HepG2 (cell line): ENCODE results near the gene BATF2. TPM values are rescaled to one million over a fixed set of nuclear protein-coding genes. Genes with fewer than 3 reads are reported as not detected.
A peak's percentile ranks its signal among the peaks of the same experiment; 100 is the strongest.

Experiments used
- AGO1 ChIP-seq: fragments of 200-400 bp; formaldehyde crosslinking; IDR thresholded peaks from 2 replicates; pipeline ENCODE4 v1.6.1; 2017; ENCODE audit warnings: mild to moderate bottlenecking, low read depth, low read length, moderate library complexity; ENCODE audit not compliant: poor library complexity, severe bottlenecking
- GTF2F1 ChIP-seq: fragments of 150-350 bp; IDR thresholded peaks from 2 replicates; pipeline ENCODE4 v1.6.1; 2014; ENCODE audit warnings: low read length
- HDAC1 ChIP-seq: sonication (generic); formaldehyde crosslinking; IDR thresholded peaks from 2 replicates; pipeline ENCODE4 v1.5.1; 2020; ENCODE audit warnings: mild to moderate bottlenecking, missing genetic modification reagents
- MAF1 ChIP-seq: sonication (generic); formaldehyde crosslinking; IDR thresholded peaks from 2 replicates; pipeline ENCODE4 v1.5.0; 2020; ENCODE audit warnings: missing genetic modification reagents, borderline replicate concordance
- RBFOX2 ChIP-seq: fragments of 200-400 bp; formaldehyde crosslinking; IDR thresholded peaks from 2 replicates; pipeline ENCODE4 v1.6.1; 2017; ENCODE audit warnings: low read depth, mild to moderate bottlenecking, low read length
- SMYD3 ChIP-seq: sonication (generic); formaldehyde crosslinking; IDR thresholded peaks from 2 replicates; pipeline ENCODE4 v1.8.1; 2023; ENCODE audit warnings: mild to moderate bottlenecking, missing genetic modification reagents
- SP2 ChIP-seq: sonication (generic); formaldehyde crosslinking; IDR thresholded peaks from 2 replicates; pipeline ENCODE4 v1.5.1; 2020; ENCODE audit warnings: mild to moderate bottlenecking, missing genetic modification reagents
- U2AF2 ChIP-seq: fragments of 200-400 bp; formaldehyde crosslinking; IDR thresholded peaks from 2 replicates; pipeline ENCODE4 v1.6.1; 2017; ENCODE audit warnings: low read depth, mild to moderate bottlenecking, low read length
- ZFP36L1 ChIP-seq: sonication (generic); formaldehyde crosslinking; IDR thresholded peaks from 2 replicates; pipeline ENCODE4 v1.8.0; 2022; ENCODE audit warnings: mild to moderate bottlenecking, missing genetic modification reagents, moderate library complexity
- ZFP41 ChIP-seq: sonication (generic); formaldehyde crosslinking; IDR thresholded peaks from 2 replicates; pipeline ENCODE4 v1.4.0; 2020; ENCODE audit warnings: mild to moderate bottlenecking, missing genetic modification reagents, borderline replicate concordance
- ZFY ChIP-seq: sonication (generic); formaldehyde crosslinking; IDR thresholded peaks from 2 replicates; pipeline ENCODE4 v1.4.0; 2020; ENCODE audit warnings: missing genetic modification reagents
- ZMYM2 ChIP-seq: sonication (generic); formaldehyde crosslinking; IDR thresholded peaks from 2 replicates; pipeline ENCODE4 v1.8.0; 2022; ENCODE audit warnings: mild to moderate bottlenecking, missing genetic modification reagents
- ZNF235 ChIP-seq: sonication (generic); formaldehyde crosslinking; IDR thresholded peaks from 2 replicates; pipeline ENCODE4 v1.8.1; 2023; ENCODE audit warnings: mild to moderate bottlenecking, missing genetic modification reagents, borderline replicate concordance
- ZNF547 ChIP-seq: sonication (generic); formaldehyde crosslinking; IDR thresholded peaks from 2 replicates; pipeline ENCODE4 v1.5.1; 2020; ENCODE audit warnings: mild to moderate bottlenecking, missing genetic modification reagents
- ZNF83 ChIP-seq: sonication (generic); formaldehyde crosslinking; IDR thresholded peaks from 2 replicates; pipeline ENCODE4 v1.4.0; 2020; ENCODE audit warnings: missing genetic modification reagents, mild to moderate bottlenecking, borderline replicate concordance
- ZSCAN21 ChIP-seq: sonication (generic); formaldehyde crosslinking; IDR thresholded peaks from 2 replicates; pipeline ENCODE4 v1.8.0; 2022; ENCODE audit warnings: mild to moderate bottlenecking, missing genetic modification reagents, moderate library complexity, borderline replicate concordance
- polyA plus RNA-seq, 8 experiments: library from polyadenylated mRNA; depleted of rRNA in 3 of 8; stranded (reverse) in 7 of 8; unstranded in 1 of 8; fragments of >200 nt; fragmentation: Illumina TruSeq in 4 of 8; extraction: Trizol in 4 of 8; gene quantifications; 2 replicates each; pipeline versions ENCODE4 v1.2.1 to v1.2.3, GENCODE V29; 2011 to 2016; ENCODE audit warnings: low read depth in 4 of 8, missing spikeins in 1 of 8, mixed read lengths in 1 of 8; ENCODE audit not compliant: insufficient read depth in 1 of 8
- total RNA-seq, 5 experiments: library from RNA; depleted of rRNA; stranded (reverse); fragments of >200 nt; fragmentation: Illumina TruSeq; extraction: Trizol; gene quantifications; 2 replicates each; pipeline ENCODE4 v1.2.3, GENCODE V29; 2016; ENCODE audit warnings: low read depth in 1 of 5
- TF ChIP-seq, protein P1 (sequence below), 2 experiments: fragments of 450-650 bp in 1 of 2; sonication (generic) in 1 of 2; formaldehyde crosslinking in 1 of 2; IDR thresholded peaks; 2 replicates each; pipeline versions ENCODE4 v1.6.1 to v1.8.0; 2016 to 2022; ENCODE audit warnings: antibody characterized with exemption in 1 of 2, mild to moderate bottlenecking in 1 of 2, missing genetic modification reagents in 1 of 2
- TF ChIP-seq, protein P2 (sequence below): sonication (generic); formaldehyde crosslinking; IDR thresholded peaks from 2 replicates; pipeline ENCODE4 v1.5.0; 2020; ENCODE audit warnings: missing genetic modification reagents

BATF2 gene
- total and polyA plus RNA-seq, 2 of the 13 experiments (the other 11 are each of a cell fraction or from before 2014, with no cell fraction given) = 2.8 to 3.9 TPM

DNA sequence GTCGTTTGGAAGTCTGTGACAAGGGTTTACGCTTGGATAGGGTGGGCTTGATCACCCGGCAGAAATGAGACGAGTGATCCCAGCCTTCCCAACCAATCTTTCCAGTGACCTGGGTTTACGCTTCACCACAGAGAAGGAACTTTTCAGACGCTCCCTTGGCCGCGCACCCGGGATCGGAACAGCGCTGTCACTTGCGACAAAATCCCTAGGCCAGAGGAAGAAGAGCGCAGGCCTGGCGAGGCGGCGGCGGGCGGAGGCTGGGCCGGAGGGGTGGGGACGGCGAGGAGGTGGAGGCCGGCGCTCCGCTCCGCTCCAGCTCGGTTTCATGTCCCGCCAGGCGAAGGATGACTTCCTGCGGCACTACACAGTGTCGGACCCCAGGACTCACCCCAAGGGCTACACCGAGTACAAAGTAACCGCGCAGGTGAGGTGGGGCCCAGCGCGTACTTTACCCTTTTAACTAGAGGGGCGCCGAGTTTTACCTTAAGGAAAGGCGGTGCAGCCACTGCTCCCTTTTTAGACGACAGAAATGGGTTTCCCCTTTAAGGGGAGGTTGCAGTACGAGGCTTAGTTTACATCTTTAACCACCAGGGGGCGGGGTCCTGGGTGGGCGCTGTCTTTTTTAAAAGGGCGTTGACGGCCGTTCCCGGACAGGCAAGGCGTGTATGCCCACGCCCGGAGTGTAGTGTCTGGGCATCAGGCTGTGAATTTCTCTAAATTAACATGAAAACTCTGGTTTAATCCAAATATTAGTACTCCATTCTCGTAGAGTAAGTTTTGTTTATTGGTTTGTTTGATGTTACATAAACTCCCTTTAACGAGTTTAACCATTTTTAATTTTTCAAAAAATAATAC lies 30.7 kb upstream of the BATF2 start, which contains the start of gene SNX15 (continued):
- TF ChIP-seq, protein P1, sequence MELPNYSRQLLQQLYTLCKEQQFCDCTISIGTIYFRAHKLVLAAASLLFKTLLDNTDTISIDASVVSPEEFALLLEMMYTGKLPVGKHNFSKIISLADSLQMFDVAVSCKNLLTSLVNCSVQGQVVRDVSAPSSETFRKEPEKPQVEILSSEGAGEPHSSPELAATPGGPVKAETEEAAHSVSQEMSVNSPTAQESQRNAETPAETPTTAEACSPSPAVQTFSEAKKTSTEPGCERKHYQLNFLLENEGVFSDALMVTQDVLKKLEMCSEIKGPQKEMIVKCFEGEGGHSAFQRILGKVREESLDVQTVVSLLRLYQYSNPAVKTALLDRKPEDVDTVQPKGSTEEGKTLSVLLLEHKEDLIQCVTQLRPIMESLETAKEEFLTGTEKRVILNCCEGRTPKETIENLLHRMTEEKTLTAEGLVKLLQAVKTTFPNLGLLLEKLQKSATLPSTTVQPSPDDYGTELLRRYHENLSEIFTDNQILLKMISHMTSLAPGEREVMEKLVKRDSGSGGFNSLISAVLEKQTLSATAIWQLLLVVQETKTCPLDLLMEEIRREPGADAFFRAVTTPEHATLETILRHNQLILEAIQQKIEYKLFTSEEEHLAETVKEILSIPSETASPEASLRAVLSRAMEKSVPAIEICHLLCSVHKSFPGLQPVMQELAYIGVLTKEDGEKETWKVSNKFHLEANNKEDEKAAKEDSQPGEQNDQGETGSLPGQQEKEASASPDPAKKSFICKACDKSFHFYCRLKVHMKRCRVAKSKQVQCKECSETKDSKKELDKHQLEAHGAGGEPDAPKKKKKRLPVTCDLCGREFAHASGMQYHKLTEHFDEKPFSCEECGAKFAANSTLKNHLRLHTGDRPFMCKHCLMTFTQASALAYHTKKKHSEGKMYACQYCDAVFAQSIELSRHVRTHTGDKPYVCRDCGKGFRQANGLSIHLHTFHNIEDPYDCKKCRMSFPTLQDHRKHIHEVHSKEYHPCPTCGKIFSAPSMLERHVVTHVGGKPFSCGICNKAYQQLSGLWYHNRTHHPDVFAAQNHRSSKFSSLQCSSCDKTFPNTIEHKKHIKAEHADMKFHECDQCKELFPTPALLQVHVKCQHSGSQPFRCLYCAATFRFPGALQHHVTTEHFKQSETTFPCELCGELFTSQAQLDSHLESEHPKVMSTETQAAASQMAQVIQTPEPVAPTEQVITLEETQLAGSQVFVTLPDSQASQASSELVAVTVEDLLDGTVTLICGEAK (IDR thresholded peaks at IDR 0.05) = no peak
- TF ChIP-seq, protein P1 (CRISPR knock-in tag; IDR thresholded peaks at IDR 0.05) = peak; percentile 91
- TF ChIP-seq HDAC1 (CRISPR knock-in tag) (peak; percentile 63; the same call in 1 of the 2 replicates), ZNF547 (CRISPR knock-in tag) (peak; percentile 24; the same call in 1 of the 2 replicates), GTF2F1 (no peak), SP2 (no peak), ZFP36L1 (CRISPR knock-in tag) (no peak), U2AF2 (no peak), ZNF83 (no peak), RBFOX2 (peak; percentile 82), AGO1 (peak; percentile 49), MAF1 (CRISPR knock-in tag) (peak; percentile 56; the same call in 1 of the 2 replicates), ZMYM2 (CRISPR knock-in tag) (no peak), ZFP41 (CRISPR knock-in tag) (peak; percentile 64; the same call in 1 of the 2 replicates), ZFY (peak; percentile 90), SMYD3 (CRISPR knock-in tag) (peak; percentile 58; the same call in 1 of the 2 replicates), ZSCAN21 (peak; percentile 46; the same call in 1 of the 2 replicates), ZNF235 (CRISPR knock-in tag) (peak; percentile 82; the same call in 1 of the 2 replicates)
- TF ChIP-seq, protein P2, sequence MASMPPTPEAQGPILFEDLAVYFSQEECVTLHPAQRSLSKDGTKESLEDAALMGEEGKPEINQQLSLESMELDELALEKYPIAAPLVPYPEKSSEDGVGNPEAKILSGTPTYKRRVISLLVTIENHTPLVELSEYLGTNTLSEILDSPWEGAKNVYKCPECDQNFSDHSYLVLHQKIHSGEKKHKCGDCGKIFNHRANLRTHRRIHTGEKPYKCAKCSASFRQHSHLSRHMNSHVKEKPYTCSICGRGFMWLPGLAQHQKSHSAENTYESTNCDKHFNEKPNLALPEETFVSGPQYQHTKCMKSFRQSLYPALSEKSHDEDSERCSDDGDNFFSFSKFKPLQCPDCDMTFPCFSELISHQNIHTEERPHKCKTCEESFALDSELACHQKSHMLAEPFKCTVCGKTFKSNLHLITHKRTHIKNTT = no peak
